Muscle of leg (tissue), 11 donors: ENCODE measurements around the gene GRB14. TPM values are rescaled to one million over a fixed set of nuclear protein-coding genes. Genes with fewer than 3 reads are reported as not detected.
A peak's percentile ranks its signal among the peaks of the same experiment; 100 is the strongest.
"Not testable (repeated sequence)": the region's sequence is repeated elsewhere in the genome, so short reads cannot be mapped to it uniquely, and the experiment has no call there.

Experiments
- DNase-seq: peaks from one replicate; pipeline ENCODE4 v3.0.0; 2013
- H3K27ac ChIP-seq: one replicate; pipeline ENCODE4 v1.5.1; 2013; ENCODE audit warnings: mild to moderate bottlenecking, low read length, control low read depth
- H3K27me3 ChIP-seq: one replicate; pipeline ENCODE4 v1.6.1; 2013; ENCODE audit warnings: low read length; ENCODE audit not compliant: control insufficient read depth, insufficient read depth
- H3K36me3 ChIP-seq: one replicate; pipeline ENCODE4 v1.6.1; 2013; ENCODE audit warnings: low read length; ENCODE audit not compliant: control insufficient read depth, insufficient read depth
- H3K4me1 ChIP-seq: one replicate; pipeline ENCODE4 v1.6.1; 2013; ENCODE audit warnings: low read length; ENCODE audit not compliant: control insufficient read depth, insufficient read depth
- H3K4me3 ChIP-seq: one replicate; pipeline ENCODE4 v1.5.1; 2013; ENCODE audit warnings: low read length, control low read depth
- H3K9me3 ChIP-seq: replicated peaks from 2 replicates; pipeline ENCODE4 v1.6.1; 2013; ENCODE audit warnings: low read depth, low read length; ENCODE audit not compliant: control insufficient read depth
- WGBS: methylation state at CpG from one replicate; pipeline ENCODE4 v1.1.5; 2013; ENCODE audit warnings: missing lambda C conversion rate; ENCODE audit not compliant: insufficient coverage; 5-methylcytosine and 5-hydroxymethylcytosine counted together
- polyA plus RNA-seq, 8 donors: library from polyadenylated mRNA; unstranded; fragments of 120-200 nt; gene quantifications; one replicate each; pipeline versions ENCODE4 v1.2.1 to v1.2.3, GENCODE V29; 2013; ENCODE audit warnings: inconsistent platforms in 1 of 8, low replicate concordance in 1 of 8; ENCODE audit not compliant: insufficient read length in 8 of 8, insufficient read depth in 1 of 8
- total RNA-seq: library from RNA; stranded (reverse); fragments of 120-200 nt; gene quantifications from one replicate; pipeline ENCODE4 v1.2.4, GENCODE V29; 2013

Gene GRB14
- total and polyA plus RNA-seq, 9 donors: 1.5 to 4.3 (median 2.9) TPM

GRCh38 chr2:164473021-164473420 is 148.3 kb downstream of the GRB14 start:
- Histone ChIP-seq H3K36me3 (no peaks in the 10 kb centered on the region), H3K9me3 (no peaks in the 10 kb centered on the region), H3K4me3 (no peak overlapping the region), H3K4me1 (no peaks in the 10 kb centered on the region), H3K27me3 (no peaks in the 10 kb centered on the region), H3K27ac (no peak overlapping the region)
- DNase-seq: no peak
- WGBS: no CpG with 5 or more reads among the region's 1 CpG

DNA sequence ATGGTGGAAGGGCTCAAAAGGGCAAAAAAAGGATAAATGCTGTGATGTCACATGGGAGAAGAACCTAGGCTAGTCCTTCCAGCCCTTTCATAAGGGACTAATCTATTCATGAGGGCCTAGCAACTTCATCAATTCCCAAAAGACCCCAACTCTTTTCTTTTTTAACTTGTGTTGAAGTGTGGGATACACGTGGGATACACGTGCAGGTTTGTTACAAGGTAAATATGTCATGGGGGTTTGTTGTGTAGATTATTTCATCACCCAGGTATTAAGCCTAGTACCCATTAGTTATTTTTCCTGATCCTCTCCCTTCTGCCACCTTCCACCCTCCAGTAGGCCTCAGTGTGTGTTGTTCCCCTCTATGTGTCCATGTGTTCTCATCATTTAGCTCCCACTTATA is 156.2 kb downstream of the GRB14 start:
- H3K4me1 ChIP-seq, H3K36me3 ChIP-seq, DNase-seq, H3K27me3 ChIP-seq, H3K4me3 ChIP-seq, H3K9me3 ChIP-seq, H3K27ac ChIP-seq: not testable (repeated sequence)
- no CpG with 5 or more reads among the region's 2 CpGs for WGBS

- WGBS: 90% methylated on average over 2 of the region's 5 CpGs
- no peak for DNase-seq
- no peak overlapping the region for H3K4me3 ChIP-seq
- no peak overlapping the region for H3K27ac ChIP-seq
- no peaks in the 10 kb centered on the region for H3K4me1 ChIP-seq
- no peaks in the 10 kb centered on the region for H3K9me3 ChIP-seq
- H3K27me3 ChIP-seq: no peaks in the 10 kb centered on the region
- H3K36me3 ChIP-seq: no peaks in the 10 kb centered on the region
Observed at GRCh38 chr2:164464376-164464775, 156.9 kb downstream of the GRB14 start.

GRCh38 chr2:164458792-164459191 is 162.5 kb downstream of the GRB14 start:
- Histone ChIP-seq H3K27me3 (no peaks in the 10 kb centered on the region), H3K36me3 (no peaks in the 10 kb centered on the region), H3K4me1 (no peaks in the 10 kb centered on the region), H3K27ac (no peak overlapping the region), H3K9me3 (no peaks in the 10 kb centered on the region), H3K4me3 (no peak overlapping the region)
- WGBS: 67% methylated on average over 1 of the region's 2 CpGs
- peak; percentile 6 for DNase-seq

GRCh38 chr2:164457271-164457670 is 164.0 kb downstream of the GRB14 start:
- no CpG with 5 or more reads among the region's 1 CpG for WGBS
- H3K4me3 ChIP-seq: no peak overlapping the region
- no peak for DNase-seq

GRCh38 chr2:164456619-164457018 is 164.7 kb downstream of the GRB14 start:
- H3K27ac ChIP-seq: no peak overlapping the region
- no peaks in the 10 kb centered on the region for H3K36me3 ChIP-seq
- H3K27me3 ChIP-seq: no peaks in the 10 kb centered on the region
- no peaks in the 10 kb centered on the region for H3K4me1 ChIP-seq
- no peaks in the 10 kb centered on the region for H3K9me3 ChIP-seq
- DNase-seq: peak; percentile 16
- WGBS: 36% methylated on average over 2 of the region's 4 CpGs
- no peak overlapping the region for H3K4me3 ChIP-seq

More at GRCh38 chr2:164457271-164457670, 164.0 kb downstream of the GRB14 start:
- no peaks in the 10 kb centered on the region for H3K27me3 ChIP-seq
- no peaks in the 10 kb centered on the region for H3K36me3 ChIP-seq
- H3K9me3 ChIP-seq: no peaks in the 10 kb centered on the region
- no peaks in the 10 kb centered on the region for H3K4me1 ChIP-seq
- H3K27ac ChIP-seq: no peak overlapping the region

DNA sequence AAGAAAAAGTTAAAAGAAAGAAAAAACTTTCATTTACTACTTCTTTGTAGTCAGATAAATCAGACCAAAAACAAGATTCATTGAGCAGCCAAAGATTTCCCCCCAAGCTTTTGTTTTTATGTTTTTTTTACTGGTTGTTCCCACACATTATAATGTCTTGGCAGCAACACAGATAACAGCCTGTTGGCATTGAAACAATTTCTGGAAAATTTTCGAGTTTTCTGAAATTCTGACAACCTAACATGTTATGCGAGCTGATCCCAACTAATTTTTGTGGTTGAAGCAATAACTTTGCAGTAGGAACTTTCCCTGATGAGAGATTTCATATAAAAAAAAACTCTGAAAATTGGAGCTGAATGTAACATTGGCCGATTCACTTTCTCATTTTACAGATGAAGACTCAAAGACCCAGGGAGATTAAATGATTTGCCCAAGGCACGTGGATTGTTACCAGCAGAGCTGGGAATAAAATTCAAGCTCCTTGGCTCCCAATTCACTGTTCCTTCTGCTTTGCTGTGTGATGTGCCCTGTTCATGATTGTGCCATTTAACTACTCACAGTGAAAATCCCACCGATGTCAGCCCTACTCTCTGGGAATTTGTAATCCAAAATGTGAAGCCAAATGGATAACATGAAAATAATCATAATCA is 167.5 kb downstream of the GRB14 start:
- no peaks in the 10 kb centered on the region for H3K36me3 ChIP-seq
- no peak overlapping the region for H3K4me3 ChIP-seq
- 33% methylated on average over 2 of the region's 5 CpGs for WGBS
- DNase-seq: peak; percentile 8
- H3K9me3 ChIP-seq: no peaks in the 10 kb centered on the region
- no peaks in the 10 kb centered on the region for H3K4me1 ChIP-seq
- no peak overlapping the region for H3K27ac ChIP-seq
- H3K27me3 ChIP-seq: no peaks in the 10 kb centered on the region

- WGBS: no CpG with 5 or more reads among the region's 2 CpGs
- no peaks in the 10 kb centered on the region for H3K27me3 ChIP-seq
- no peak overlapping the region for H3K4me3 ChIP-seq
- no peak overlapping the region for H3K27ac ChIP-seq
- DNase-seq: no peak
- no peaks in the 10 kb centered on the region for H3K4me1 ChIP-seq
- no peaks in the 10 kb centered on the region for H3K9me3 ChIP-seq
- H3K36me3 ChIP-seq: no peaks in the 10 kb centered on the region
Observed at GRCh38 chr2:164450278-164450677, 171.0 kb downstream of the GRB14 start.

GRCh38 chr2:164449706-164450105 is 171.6 kb downstream of the GRB14 start:
- no peaks in the 10 kb centered on the region for H3K4me1 ChIP-seq
- H3K27me3 ChIP-seq: no peaks in the 10 kb centered on the region
- DNase-seq: no peak
- no peak overlapping the region for H3K27ac ChIP-seq
- no peaks in the 10 kb centered on the region for H3K9me3 ChIP-seq
- WGBS: no CpG with 5 or more reads among the region's 5 CpGs
- no peak overlapping the region for H3K4me3 ChIP-seq
- no peaks in the 10 kb centered on the region for H3K36me3 ChIP-seq

- H3K36me3 ChIP-seq: no peaks in the 10 kb centered on the region
- H3K4me3 ChIP-seq: no peak overlapping the region
- H3K27ac ChIP-seq: no peak overlapping the region
- no peaks in the 10 kb centered on the region for H3K9me3 ChIP-seq
- DNase-seq: no peak
- 94% methylated on average over 3 of the region's 5 CpGs for WGBS
- H3K27me3 ChIP-seq: no peaks in the 10 kb centered on the region
- H3K4me1 ChIP-seq: no peaks in the 10 kb centered on the region
Observed at GRCh38 chr2:164447660-164448059, 173.6 kb downstream of the GRB14 start.
